ENCODE results near the gene CEP128. TPM values are rescaled to one million over a fixed set of nuclear protein-coding genes. Genes with fewer than 3 reads are reported as not detected.

The CEP128 gene
- total and polyA plus RNA-seq, 2 experiments from 2014 or later: 7.6 to 17.6 TPM

GRCh38 chr14:80549141-80549540, 392.4 kb downstream of the CEP128 start:
- H3K4me3 ChIP-seq: no peak overlapping the region
- no peaks in the 10 kb centered on the region for H3K9me3 Mint-ChIP-seq
- no peaks in the 10 kb centered on the region for H3K27me3 Mint-ChIP-seq (ENCODE audit: insufficient read depth, low read depth, poor library complexity)
- no peak overlapping the region for H3K4me3 Mint-ChIP-seq
- no peak for TF ChIP-seq NANOG (IDR thresholded peaks at IDR 0.05; ENCODE audit: borderline replicate concordance)
- TF ChIP-seq CTCF (conservative IDR thresholded peaks at IDR 0.05; ENCODE audit: low read depth in 2 of 2): no peak
- TF ChIP-seq JUNB (IDR thresholded peaks at IDR 0.05; ENCODE audit: unreplicated experiment): no peak
- TF ChIP-seq EZH2 (IDR thresholded peaks at IDR 0.05; ENCODE audit: low read depth, unreplicated experiment): no peak
- TF ChIP-seq ZNF114 (CRISPR knock-in tag; IDR thresholded peaks at IDR 0.05): no peak
- no peak for TF ChIP-seq ETS1 (IDR thresholded peaks at IDR 0.05)
- no peak for TF ChIP-seq REST (IDR thresholded peaks at IDR 0.05; ENCODE audit: unreplicated experiment)
- TF ChIP-seq CREB1 (CRISPR knock-in tag; IDR thresholded peaks at IDR 0.05; ENCODE audit: low read depth): no peak
- TF ChIP-seq ZNF331 (CRISPR knock-in tag; IDR thresholded peaks at IDR 0.05; ENCODE audit: low read depth): no peak
- no peak for TF ChIP-seq STAT1 (IDR thresholded peaks at IDR 0.05; ENCODE audit: unreplicated experiment)
- DNase-seq (ENCODE audit: low spot score): no peak
- ATAC-seq: no peak
- no peaks in the 10 kb centered on the region for H3K79me2 ChIP-seq (replicated peaks; ENCODE audit: insufficient read depth)
- H3K9me2 ChIP-seq (ENCODE audit: insufficient read depth): no peaks in the 10 kb centered on the region; the same call in 1 of the 2 replicates
- H3K27me3 ChIP-seq (ENCODE audit: insufficient read depth): no peaks in the 10 kb centered on the region
- no peak overlapping the region for H3K27ac ChIP-seq (ENCODE audit: low read depth)
- H3K27ac Mint-ChIP-seq: no peak overlapping the region
- H3K4me1 ChIP-seq (ENCODE audit: insufficient read depth): no peaks in the 10 kb centered on the region
- H3K36me3 Mint-ChIP-seq (ENCODE audit: low read depth): no peaks in the 10 kb centered on the region
- no peaks in the 10 kb centered on the region for H3F3A ChIP-seq (replicated peaks; ENCODE audit: low read depth)
- H3K4me2 ChIP-seq: no peak overlapping the region
- H2AFZ ChIP-seq: no peak overlapping the region
- H4K20me1 ChIP-seq (replicated peaks; ENCODE audit: insufficient read depth): no peaks in the 10 kb centered on the region
- no peaks in the 10 kb centered on the region for H3K4me1 Mint-ChIP-seq
- no peaks in the 10 kb centered on the region for H3K36me3 ChIP-seq (ENCODE audit: insufficient read depth)
